K562 (cell line): ENCODE measurements around the gene SDF4. TPM values are rescaled to one million over a fixed set of nuclear protein-coding genes. Genes with fewer than 3 reads are reported as not detected.

Experiments used
- CBFA2T2 ChIP-seq: fragments of 450-650 bp; conservative IDR thresholded peaks from 2 replicates; pipeline ENCODE4 v1.6.1; 2017; ENCODE audit warnings: mild to moderate bottlenecking
- CBX2 ChIP-seq: fragments of 200-600 bp; sonication (generic); IDR thresholded peaks from one replicate; pipeline ENCODE4 v1.6.1; 2012; ENCODE audit warnings: mild to moderate bottlenecking, low read length, inconsistent platforms; ENCODE audit not compliant: insufficient read depth, poor library complexity, severe bottlenecking
- ESRRB ChIP-seq: fragments of 250-450 bp; sonication (Bioruptor Pico); IDR thresholded peaks from 2 replicates; pipeline ENCODE4 v1.5.0; 2020; ENCODE audit warnings: mild to moderate bottlenecking, moderate library complexity, borderline replicate concordance
- GABPB2 ChIP-seq: fragments of 250-450 bp; sonication (Bioruptor Pico); conservative IDR thresholded peaks from 2 replicates; pipeline ENCODE4 v1.5.1; 2021; ENCODE audit warnings: mild to moderate bottlenecking
- HMG20B ChIP-seq: fragments of 250-450 bp; sonication (Bioruptor Pico); IDR thresholded peaks from 2 replicates; pipeline ENCODE4 v1.5.0; 2021; ENCODE audit warnings: mild to moderate bottlenecking
- NCOA1 ChIP-seq: fragments of 450-650 bp; IDR thresholded peaks from 2 replicates; pipeline ENCODE4 v1.6.1; 2016; ENCODE audit warnings: low read depth
- NCOA6 ChIP-seq: fragments of 450-650 bp; IDR thresholded peaks from 2 replicates; pipeline ENCODE4 v1.6.1; 2017; ENCODE audit warnings: mild to moderate bottlenecking
- NFIX ChIP-seq: fragments of 250-450 bp; sonication (Bioruptor Pico); IDR thresholded peaks from 2 replicates; pipeline ENCODE4 v1.4.0; 2020; ENCODE audit warnings: low read depth, mild to moderate bottlenecking, moderate library complexity
- PHF20 ChIP-seq: fragments of 450-650 bp; IDR thresholded peaks from 2 replicates; pipeline ENCODE4 v1.6.1; 2018; ENCODE audit not compliant: partially characterized antibody
- PHF21A ChIP-seq: fragments of 450-650 bp; IDR thresholded peaks from 2 replicates; pipeline ENCODE4 v1.6.1; 2017; ENCODE audit warnings: low read depth, borderline replicate concordance
- PRMT5 ChIP-seq: sonication (generic); formaldehyde crosslinking; IDR thresholded peaks from 2 replicates; pipeline ENCODE4 v1.5.0; 2020; ENCODE audit warnings: missing genetic modification reagents
- RBM15 ChIP-seq: fragments of 200-400 bp; formaldehyde crosslinking; IDR thresholded peaks from 2 replicates; pipeline ENCODE4 v1.6.1; 2018; ENCODE audit warnings: mild to moderate bottlenecking, low read length, moderate library complexity; ENCODE audit not compliant: insufficient read depth
- RNF2 ChIP-seq: sonication (generic); IDR thresholded peaks from 2 replicates; pipeline ENCODE4 v1.6.1; 2016
- SLC30A9 ChIP-seq: fragments of 250-450 bp; sonication (Bioruptor Pico); IDR thresholded peaks from 2 replicates; pipeline ENCODE4 v1.8.0; 2022; ENCODE audit warnings: mild to moderate bottlenecking, moderate library complexity
- SMAD1 ChIP-seq: fragments of 150-350 bp; IDR thresholded peaks from 2 replicates; pipeline ENCODE4 v1.6.1; 2014; ENCODE audit warnings: low read length, low read depth; ENCODE audit not compliant: partially characterized antibody
- SREBF2 ChIP-seq: sonication (generic); formaldehyde crosslinking; IDR thresholded peaks from 2 replicates; pipeline ENCODE4 v1.4.0; 2020; ENCODE audit warnings: mild to moderate bottlenecking, missing genetic modification reagents
- TBP ChIP-seq: optimal IDR thresholded peaks from 2 replicates; pipeline ENCODE3; 2011; ENCODE audit warnings: low read depth, low read length, improper control_type of control experiment
- ZEB2 ChIP-seq: fragments of 450-650 bp; IDR thresholded peaks from 2 replicates; pipeline ENCODE4 v1.6.1; 2016
- ZNF668 ChIP-seq: fragments of 250-450 bp; sonication (Bioruptor Pico); IDR thresholded peaks from 2 replicates; pipeline ENCODE4 v1.8.0; 2022; ENCODE audit warnings: mild to moderate bottlenecking, inconsistent platforms
- ZNF785 ChIP-seq: fragments of 250-450 bp; sonication (Bioruptor Pico); IDR thresholded peaks from 2 replicates; pipeline ENCODE4 v1.4.0; 2020; ENCODE audit warnings: mild to moderate bottlenecking
- polyA plus RNA-seq, 8 experiments: library from polyadenylated mRNA; depleted of rRNA in 4 of 8; stranded (reverse) in 5 of 8; unstranded in 3 of 8; fragments of >200 nt; fragmentation: Nextera tagmentation in 2 of 8; fragmentation: Illumina TruSeq in 1 of 8; extraction: Ambion mirVana in 2 of 8; extraction: Trizol in 1 of 8; gene quantifications; 2 replicates each; pipeline versions ENCODE4 v1.2.1 to v1.2.3, GENCODE V29; 2011 to 2014; ENCODE audit warnings: inconsistent platforms in 1 of 8, missing spikeins in 1 of 8
- total RNA-seq, 7 experiments: library from RNA; depleted of rRNA in 6 of 7; stranded (reverse); fragments of >200 nt in 6 of 7; fragmentation: Illumina TruSeq in 2 of 7; extraction: Trizol in 2 of 7; gene quantifications; 2 replicates each; pipeline versions ENCODE4 v1.2.1 to v1.2.3, GENCODE V29; 2011 to 2021; ENCODE audit warnings: low replicate concordance in 1 of 7
- TF ChIP-seq, protein P1 (sequence below), 2 experiments: fragments of 150-350 bp in 1 of 2; IDR thresholded peaks; 2 replicates each; pipeline ENCODE4 v1.6.1; 2012 to 2016; ENCODE audit warnings: low read depth in 2 of 2, low read length in 2 of 2, mild to moderate bottlenecking in 1 of 2, moderate library complexity in 1 of 2
- TF ChIP-seq, protein P2 (sequence below): fragments of 250-450 bp; sonication (Bioruptor Pico); IDR thresholded peaks from 2 replicates; pipeline ENCODE4 v1.5.0; 2021
- TF ChIP-seq, protein P3 (sequence below): fragments of 450-650 bp; IDR thresholded peaks from 2 replicates; pipeline ENCODE4 v1.6.1; 2017; ENCODE audit warnings: antibody characterized with exemption
- TF ChIP-seq, protein P4 (sequence below): fragments of 450-650 bp; formaldehyde crosslinking; IDR thresholded peaks from 2 replicates; pipeline ENCODE4 v1.4.0; 2020; ENCODE audit warnings: mild to moderate bottlenecking

The SDF4 gene
- total and polyA plus RNA-seq, 9 of the 15 experiments (the other 6 are each of a cell fraction or from before 2014, with no cell fraction given) = 0.35 to 160 (median 65.2) TPM

DNA sequence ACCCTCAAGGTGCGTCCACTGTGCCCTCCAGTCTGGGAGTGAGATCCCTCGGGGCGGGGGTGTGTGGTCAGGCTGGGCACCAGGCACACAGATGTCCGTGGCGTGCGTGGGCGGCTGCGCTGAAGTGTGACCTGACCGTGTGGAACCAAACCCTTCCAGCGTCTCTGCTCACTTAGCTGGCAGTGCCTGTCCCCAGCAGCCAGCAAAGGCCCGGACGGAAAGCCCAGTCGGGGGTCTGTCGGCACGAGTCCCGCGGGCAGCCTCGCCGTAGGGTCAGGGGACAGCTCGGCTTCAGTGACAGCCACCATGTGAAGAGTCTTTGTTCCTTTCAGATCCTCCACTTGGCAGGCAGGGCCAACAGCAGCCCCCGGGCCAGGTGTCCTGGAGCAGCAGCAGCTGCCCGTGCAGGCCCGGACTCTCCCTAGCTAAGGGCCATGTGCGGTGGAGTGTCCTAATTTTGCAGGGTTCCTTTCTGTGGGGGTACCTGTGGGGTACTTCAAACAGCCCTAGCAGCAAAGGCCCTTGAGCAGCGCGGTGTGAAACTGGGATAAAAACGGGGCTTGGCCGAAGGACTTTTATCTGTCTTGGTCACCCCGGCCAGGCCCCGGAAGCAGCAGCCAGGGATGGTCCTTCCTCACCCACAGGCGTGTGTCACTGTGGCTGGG lies 46.6 kb downstream of the SDF4 start (continued):
- TF ChIP-seq, protein P1, sequence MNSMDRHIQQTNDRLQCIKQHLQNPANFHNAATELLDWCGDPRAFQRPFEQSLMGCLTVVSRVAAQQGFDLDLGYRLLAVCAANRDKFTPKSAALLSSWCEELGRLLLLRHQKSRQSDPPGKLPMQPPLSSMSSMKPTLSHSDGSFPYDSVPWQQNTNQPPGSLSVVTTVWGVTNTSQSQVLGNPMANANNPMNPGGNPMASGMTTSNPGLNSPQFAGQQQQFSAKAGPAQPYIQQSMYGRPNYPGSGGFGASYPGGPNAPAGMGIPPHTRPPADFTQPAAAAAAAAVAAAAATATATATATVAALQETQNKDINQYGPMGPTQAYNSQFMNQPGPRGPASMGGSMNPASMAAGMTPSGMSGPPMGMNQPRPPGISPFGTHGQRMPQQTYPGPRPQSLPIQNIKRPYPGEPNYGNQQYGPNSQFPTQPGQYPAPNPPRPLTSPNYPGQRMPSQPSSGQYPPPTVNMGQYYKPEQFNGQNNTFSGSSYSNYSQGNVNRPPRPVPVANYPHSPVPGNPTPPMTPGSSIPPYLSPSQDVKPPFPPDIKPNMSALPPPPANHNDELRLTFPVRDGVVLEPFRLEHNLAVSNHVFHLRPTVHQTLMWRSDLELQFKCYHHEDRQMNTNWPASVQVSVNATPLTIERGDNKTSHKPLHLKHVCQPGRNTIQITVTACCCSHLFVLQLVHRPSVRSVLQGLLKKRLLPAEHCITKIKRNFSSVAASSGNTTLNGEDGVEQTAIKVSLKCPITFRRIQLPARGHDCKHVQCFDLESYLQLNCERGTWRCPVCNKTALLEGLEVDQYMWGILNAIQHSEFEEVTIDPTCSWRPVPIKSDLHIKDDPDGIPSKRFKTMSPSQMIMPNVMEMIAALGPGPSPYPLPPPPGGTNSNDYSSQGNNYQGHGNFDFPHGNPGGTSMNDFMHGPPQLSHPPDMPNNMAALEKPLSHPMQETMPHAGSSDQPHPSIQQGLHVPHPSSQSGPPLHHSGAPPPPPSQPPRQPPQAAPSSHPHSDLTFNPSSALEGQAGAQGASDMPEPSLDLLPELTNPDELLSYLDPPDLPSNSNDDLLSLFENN (IDR thresholded peaks at IDR 0.05; ENCODE audit: low read depth in 2 of 2, low read length in 2 of 2) = peak in 1 of 2 experiments; percentile 30; a peak in 1 of 4 replicates
- no peak for TF ChIP-seq NCOA1
- no peak for TF ChIP-seq ZNF668 (CRISPR knock-in tag)
- no peak for TF ChIP-seq PRMT5 (CRISPR knock-in tag)
- TF ChIP-seq NCOA6 = no peak
- TF ChIP-seq SLC30A9 (CRISPR knock-in tag) = no peak
- peak; percentile 24 for TF ChIP-seq TBP
- no peak for TF ChIP-seq CBX2
- TF ChIP-seq SREBF2 (CRISPR knock-in tag) = no peak
- TF ChIP-seq, protein P2, sequence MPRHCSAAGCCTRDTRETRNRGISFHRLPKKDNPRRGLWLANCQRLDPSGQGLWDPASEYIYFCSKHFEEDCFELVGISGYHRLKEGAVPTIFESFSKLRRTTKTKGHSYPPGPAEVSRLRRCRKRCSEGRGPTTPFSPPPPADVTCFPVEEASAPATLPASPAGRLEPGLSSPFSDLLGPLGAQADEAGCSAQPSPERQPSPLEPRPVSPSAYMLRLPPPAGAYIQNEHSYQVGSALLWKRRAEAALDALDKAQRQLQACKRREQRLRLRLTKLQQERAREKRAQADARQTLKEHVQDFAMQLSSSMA (CRISPR knock-in tag) = no peak
- TF ChIP-seq RBM15 = no peak
- TF ChIP-seq RNF2 = no peak
- TF ChIP-seq GABPB2 = no peak
- no peak for TF ChIP-seq HMG20B (CRISPR knock-in tag)
- TF ChIP-seq NFIX (CRISPR knock-in tag) = no peak
- TF ChIP-seq ZNF785 = no peak
- peak; percentile 40 for TF ChIP-seq CBFA2T2
- peak; percentile 45 for TF ChIP-seq PHF20
- TF ChIP-seq ZEB2 = no peak
- TF ChIP-seq, protein P3, sequence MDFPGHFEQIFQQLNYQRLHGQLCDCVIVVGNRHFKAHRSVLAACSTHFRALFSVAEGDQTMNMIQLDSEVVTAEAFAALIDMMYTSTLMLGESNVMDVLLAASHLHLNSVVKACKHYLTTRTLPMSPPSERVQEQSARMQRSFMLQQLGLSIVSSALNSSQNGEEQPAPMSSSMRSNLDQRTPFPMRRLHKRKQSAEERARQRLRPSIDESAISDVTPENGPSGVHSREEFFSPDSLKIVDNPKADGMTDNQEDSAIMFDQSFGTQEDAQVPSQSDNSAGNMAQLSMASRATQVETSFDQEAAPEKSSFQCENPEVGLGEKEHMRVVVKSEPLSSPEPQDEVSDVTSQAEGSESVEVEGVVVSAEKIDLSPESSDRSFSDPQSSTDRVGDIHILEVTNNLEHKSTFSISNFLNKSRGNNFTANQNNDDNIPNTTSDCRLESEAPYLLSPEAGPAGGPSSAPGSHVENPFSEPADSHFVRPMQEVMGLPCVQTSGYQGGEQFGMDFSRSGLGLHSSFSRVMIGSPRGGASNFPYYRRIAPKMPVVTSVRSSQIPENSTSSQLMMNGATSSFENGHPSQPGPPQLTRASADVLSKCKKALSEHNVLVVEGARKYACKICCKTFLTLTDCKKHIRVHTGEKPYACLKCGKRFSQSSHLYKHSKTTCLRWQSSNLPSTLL = no peak
- TF ChIP-seq PHF21A = no peak
- no peak for TF ChIP-seq SMAD1
- TF ChIP-seq ESRRB (CRISPR knock-in tag) = no peak
- TF ChIP-seq, protein P4, sequence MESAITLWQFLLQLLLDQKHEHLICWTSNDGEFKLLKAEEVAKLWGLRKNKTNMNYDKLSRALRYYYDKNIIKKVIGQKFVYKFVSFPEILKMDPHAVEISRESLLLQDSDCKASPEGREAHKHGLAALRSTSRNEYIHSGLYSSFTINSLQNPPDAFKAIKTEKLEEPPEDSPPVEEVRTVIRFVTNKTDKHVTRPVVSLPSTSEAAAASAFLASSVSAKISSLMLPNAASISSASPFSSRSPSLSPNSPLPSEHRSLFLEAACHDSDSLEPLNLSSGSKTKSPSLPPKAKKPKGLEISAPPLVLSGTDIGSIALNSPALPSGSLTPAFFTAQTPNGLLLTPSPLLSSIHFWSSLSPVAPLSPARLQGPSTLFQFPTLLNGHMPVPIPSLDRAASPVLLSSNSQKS (CRISPR knock-in tag) = no peak
